Measurements from ENCODE around the gene DCAF10.
"Not testable (repeated sequence)": the region's sequence is repeated elsewhere in the genome, so short reads cannot be mapped to it uniquely, and the experiment has no call there.

Gene DCAF10

DNA sequence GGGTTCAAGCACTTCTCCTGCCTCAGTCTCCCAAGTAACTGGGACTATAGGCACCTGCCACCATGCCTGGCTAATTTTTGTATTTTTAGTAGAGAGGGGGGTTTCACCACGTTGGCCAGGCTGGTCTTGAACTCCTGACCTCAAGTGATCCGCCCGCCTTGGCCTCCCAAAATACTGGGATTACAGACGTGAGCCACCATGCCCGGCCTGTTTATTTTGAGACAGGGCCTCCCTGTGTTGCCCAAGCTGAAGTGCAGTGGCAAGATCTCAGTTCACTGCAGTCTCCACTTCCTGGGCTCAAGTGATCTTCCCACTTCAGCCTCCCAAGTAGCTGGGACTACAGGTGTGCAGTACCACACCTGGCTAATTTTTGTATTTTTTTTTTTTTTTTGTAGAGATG is 109.2 kb downstream of the DCAF10 start:
- DNase-seq, result not testable (repeated sequence)

DNA sequence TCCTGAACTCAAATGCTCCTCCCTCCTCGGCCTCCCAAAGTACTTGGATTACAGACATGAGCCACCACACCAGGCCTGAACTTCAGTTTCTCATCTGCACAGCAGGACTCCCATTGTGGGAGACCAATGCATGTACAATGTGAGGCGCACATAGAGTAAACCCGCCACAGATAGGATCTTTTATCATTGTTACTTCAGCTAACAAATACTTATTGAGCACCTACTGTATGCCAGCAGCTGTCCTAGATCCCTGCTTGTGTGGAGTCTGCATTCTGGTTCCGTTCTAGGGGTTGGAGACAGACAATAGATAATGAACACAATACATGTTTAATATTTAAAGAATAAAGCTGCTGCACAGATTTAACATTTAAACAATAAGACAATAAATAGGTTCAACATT is 109.7 kb downstream of the DCAF10 start:
- no peak for DNase-seq

DNA sequence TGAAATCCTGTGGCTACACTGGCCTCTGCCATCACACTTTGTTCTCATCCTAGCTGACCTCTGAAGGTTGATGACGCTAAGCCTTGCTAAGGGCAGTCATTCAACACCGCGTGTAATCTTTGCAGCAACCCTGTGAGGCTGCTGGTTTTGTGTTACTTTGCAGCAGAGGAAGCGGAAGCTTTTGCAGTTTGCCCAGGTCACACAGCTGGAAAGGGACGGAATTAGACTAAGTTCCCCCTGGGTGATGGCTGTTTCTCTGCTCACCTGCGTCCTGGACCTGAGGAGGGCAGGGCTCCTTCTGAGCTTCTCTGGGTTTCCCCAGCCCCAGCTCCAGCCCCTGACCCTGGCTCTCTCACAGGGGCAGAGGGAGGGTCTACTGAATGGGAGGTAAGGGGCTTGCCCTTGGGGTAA is 110.7 kb downstream of the DCAF10 start:
- no peak for DNase-seq

DNA sequence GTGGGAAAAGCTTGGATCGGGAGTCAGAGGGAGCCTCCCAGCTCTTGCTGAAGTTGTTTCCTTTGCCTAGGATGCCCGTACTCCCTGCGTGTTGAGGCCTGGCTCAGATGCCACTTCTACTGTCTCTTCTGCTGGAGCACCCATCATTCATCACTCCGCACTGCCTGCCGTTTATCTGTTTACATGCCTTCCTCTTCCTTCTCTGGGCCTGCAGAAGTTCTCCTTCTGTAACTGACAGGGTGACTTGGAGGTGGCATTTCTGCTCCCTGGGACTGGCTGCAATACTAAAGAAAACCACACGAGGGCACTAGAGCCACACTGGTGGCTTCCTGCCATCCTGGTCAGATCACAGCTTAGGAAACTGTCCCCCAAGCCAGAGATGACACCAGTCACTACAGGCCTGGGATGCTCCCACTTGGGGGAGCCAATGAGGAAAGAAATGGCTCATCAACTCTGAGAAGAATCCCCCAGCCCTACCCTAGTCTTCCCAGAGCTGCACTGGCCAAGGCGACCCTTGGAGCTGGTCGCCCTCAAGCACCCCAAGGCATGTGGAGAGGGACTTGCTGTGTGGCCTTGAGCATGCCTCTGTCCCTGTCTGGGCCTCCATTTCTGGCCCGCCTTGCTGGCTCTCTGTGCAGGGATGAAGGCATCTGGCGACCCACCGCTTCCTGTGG is 113.0 kb downstream of the DCAF10 start:
- peak; percentile 71 to 92 for DNase-seq

DNA sequence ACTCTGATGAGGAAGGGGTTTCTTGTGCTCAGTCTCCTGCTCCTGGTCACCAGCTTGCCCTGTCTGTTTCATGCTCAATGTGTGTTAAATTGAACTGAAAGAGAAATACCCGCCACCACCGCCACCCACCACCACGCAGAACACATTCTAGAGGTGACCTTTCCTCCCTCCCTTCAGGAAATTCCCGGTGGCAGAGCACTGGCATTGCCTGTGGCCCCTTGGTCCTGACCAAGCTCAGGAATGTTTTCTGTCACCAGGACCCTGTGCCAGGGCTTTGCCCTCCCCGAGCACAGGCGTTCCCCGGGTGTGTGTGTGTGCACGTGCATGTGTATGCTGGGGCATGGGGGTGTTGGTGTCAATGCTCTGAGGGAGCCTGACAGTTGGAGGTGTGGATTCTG is 113.6 kb downstream of the DCAF10 start:
- DNase-seq, result no peak

DNA sequence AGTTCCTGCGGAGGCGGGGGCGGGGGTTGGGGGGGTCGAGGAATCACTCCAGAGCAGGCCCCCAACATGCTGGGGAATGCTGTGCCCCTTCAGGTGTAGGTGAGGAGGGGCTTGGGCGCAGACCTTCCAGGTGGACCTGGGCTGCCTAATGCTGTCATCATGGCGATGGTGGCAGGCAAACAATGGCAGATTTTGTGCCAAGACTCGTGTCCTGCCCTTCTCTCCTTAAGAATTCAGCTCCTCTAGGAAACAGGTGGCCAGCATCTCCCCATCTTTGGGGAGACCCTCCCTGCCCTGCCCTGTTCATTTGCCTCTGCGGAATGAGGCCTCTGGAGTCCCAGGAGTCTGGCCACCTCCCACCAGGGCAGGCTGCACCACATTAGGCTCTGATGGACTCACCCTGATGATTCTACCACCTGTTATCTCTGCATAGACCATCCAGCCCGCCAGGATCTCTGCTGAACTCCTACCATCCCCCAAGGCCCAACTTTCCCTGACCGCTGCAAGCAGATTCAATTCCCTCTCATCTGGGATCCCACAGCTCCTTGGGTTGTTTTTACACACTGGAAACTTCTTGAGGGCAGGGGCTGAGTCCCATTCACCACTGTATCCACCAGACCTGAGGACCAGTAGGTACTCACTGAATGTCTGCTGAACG is 114.2 kb downstream of the DCAF10 start:
- no peak for DNase-seq

DNA sequence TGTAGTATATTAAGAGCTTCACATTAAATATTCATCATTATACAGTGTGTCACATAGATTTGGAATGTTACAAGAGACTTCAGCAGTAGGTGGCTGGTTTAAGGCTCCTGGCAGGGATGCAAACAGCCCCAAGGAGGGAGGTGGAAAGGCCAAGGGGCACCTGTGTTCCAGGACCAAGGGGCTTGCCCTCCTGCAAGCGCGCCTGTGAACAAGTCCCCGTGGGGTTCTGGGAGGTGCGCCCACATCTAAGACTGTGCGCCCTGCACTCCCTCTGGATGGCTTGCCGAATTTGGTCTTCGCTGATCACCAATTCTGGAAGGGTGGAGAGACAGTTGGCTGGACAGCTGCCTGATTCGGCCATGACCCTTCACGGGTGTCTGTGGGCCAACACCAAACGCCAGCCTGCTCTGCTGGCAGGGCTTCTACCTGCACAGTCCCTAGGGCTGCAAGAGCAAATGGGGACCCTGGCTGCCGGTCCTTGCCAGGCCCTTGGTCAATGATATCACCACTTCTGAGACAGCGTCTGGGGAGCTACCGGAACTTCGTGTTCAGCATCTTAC is 115.4 kb downstream of the DCAF10 start:
- DNase-seq, result no peak

DNA sequence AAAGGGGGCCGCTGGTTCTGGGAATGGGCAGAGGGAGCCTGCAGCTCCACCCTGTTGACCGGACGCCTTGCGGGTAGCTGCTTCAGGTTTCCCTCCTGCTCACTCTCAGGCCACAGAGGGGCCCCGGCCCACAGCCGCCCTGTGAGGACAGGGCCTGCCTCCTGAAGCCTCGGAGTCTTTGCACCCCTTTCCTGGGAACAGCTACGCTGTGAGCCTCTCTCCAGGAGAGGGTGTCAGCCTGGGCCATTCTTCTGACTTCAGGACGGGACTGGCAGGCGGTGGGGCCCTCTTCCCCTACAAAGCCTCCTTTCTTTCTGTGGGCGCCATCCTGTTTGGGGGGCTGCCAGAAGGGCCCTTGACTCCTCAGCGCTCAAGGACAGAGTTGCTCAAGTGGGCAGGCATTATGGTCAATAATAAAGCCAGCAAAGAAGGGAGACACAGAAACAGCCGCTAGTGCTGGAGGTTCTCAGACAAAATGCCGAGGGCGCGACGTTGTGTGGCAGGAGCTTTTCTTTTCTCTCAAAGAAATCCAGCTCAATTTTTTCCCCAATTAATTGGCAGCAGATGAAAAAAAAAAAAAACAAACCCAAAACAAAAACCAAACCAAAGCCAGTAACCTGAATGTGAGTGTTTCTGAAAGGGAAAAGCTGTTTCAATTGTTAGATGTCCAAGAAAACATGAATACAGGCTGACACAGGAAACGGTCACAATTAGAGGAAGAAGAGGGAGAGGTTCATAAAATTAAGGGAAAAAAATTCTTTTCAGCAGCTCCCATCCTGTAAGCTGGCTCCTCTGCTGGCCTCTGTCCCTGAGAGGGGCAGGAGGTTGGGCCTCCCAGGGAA is 116.1 kb downstream of the DCAF10 start:
- no peak for DNase-seq

Data from NCI-H524 (cell line).